Putamen (tissue), 1 donor: ENCODE measurements around the gene ERRFI1.
"Not testable (repeated sequence)": the region's sequence is repeated elsewhere in the genome, so short reads cannot be mapped to it uniquely, and the experiment has no call there.

ENCODE experiments used
- DNase-seq: peaks from one replicate; pipeline ENCODE4 v3.0.0-alpha.2; 2016; ENCODE audit warnings: low spot score

Gene ERRFI1

DNA sequence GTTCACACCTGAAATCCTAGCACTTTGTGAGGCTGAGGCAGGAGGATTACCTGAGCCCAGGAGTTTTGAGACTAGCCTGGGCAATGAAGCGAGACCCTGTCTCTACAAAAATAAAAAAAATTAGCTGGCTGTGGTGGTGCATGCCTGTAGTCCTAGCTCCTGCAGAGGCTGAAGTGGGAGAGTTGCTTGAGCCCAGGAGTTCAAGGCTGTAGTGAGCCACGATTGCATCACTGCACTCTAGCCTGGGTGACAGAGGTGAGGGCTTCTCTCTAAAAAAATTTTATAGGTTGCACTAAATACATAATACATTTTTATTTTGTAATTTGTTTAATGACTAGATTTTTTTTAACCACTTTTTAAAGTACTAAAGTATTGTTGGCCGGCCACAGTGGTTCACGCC is 58.5 kb downstream of the ERRFI1 start:
- DNase-seq = no peak

DNA sequence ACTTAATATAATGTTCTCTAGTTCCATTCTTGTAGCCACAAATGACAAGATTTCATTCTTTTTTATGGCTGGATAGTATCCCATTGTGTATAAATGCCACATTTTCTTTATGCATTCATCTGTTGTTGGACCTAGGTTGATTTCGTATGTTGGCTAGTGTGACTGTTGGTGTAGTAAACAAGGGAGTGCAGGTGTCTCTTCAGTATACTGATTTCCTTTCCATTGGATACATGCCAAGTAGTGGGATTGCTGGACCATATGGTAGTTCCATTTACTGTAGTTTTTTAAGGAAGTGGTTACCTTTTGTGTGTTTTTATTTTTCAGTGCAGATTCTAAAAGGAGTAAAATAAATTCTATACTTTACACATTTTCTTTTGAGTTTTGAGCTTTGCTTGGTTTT is 58.9 kb downstream of the ERRFI1 start:
- no peak for DNase-seq

DNA sequence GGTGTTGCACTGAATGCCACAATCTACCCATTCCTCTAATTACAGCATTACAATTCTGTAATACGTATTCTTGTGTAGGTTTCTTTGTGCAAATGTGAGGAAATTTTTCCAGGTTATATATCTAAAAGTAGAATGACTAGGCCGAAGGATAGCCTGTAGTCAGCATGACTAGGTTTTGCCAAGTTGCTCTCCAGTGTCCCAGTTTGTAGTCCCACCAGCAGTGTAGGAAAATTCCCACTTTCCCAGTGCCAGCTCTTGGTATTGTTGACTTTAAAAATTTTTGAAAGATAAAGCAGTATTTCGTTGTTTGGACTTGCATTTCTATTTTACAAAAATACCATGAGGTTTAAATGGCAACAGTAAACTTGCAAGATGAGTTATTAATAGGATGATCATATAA is 61.6 kb downstream of the ERRFI1 start:
- DNase-seq = no peak

DNA sequence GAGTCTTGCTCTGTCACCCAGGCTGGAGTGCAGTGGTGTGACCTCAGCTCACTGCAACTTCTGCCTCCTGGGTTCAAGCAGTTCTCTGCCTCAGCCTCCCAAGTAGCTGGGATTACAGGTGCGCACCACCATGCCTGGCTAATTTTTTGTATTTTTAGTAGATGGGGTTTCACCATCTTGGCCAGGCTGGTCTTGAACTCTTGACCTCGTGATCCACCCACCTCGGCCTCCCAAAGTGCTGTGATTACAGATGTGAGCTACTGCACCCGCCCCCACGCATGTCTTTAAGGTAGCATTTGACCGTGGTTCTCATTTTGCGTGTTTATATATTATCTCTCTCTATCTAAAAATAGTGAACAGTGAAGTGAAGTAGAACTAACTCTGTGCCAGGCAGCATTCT is 62.3 kb downstream of the ERRFI1 start:
- not testable (repeated sequence) for DNase-seq

GRCh38 chr1:7963378-7963730 is 62.8 kb downstream of the ERRFI1 start:
- DNase-seq = not testable (repeated sequence)

GRCh38 chr1:7962636-7963377 is 63.3 kb downstream of the ERRFI1 start:
- DNase-seq = no peak

GRCh38 chr1:7962014-7962335 is 64.1 kb downstream of the ERRFI1 start:
- DNase-seq = no peak
